ENCODE data around the gene MUC20.

- TF ChIP-seq CTCF (IDR thresholded peaks at IDR 0.05) (no peak), POLR2A (IDR thresholded peaks at IDR 0.05) (no peak)
These were observed 27.9 kb upstream of the MUC20 start for GRCh38 chr3:195692781-195693427.
